Measurements from ENCODE around the gene SNX5.

DNA sequence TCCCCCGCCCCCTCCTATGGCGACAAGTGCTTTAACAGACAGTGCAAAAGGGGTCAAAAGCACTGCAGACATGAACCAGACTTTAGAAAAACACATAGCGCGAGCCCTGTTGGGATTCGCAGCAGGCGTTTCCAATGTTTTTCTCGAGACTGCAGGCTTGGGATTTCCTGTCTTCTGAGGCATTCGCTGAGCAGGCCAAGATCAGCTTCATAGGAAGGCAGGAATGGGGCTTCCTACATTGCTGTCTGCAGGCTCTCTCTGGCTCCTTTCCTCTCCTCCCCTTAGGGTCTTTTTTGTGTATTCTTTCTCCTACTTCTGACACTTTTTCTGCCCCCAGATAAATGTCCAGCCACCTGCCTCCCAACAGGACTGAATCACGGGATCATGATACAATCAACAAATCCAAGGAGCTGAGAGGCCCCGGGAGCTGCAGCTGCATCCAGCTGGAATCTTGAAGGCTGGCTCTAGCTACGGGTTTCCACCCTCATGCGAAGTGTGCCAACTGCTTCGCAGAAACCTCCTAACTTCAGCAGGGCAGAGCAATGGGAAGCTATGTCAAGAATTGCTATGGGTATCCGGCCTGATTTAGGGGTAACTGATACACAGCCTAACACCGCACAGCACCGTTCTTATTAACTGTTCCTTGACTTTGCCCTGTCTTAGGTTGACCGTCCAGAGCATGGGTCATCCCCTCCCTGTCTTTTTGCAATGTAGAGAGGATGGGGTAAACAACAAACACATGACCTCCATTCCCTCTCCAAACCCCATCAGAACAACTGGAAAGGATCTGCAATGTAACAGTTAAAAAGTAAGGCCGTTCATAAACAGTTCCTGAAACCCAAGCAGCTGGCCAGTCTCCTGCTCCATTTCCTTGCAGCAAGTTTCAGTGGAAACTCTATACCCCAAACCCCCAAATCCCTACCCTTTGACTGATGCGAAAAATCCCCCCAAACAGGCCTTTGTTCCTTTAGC is 31.5 kb downstream of the SNX5 start:
- TF ChIP-seq TAF1 (IDR thresholded peaks at IDR 0.05; ENCODE audit: low read depth) (no peak), EP300 (IDR thresholded peaks at IDR 0.05; ENCODE audit: borderline replicate concordance) (no peak)
- TF ChIP-seq, protein P1, sequence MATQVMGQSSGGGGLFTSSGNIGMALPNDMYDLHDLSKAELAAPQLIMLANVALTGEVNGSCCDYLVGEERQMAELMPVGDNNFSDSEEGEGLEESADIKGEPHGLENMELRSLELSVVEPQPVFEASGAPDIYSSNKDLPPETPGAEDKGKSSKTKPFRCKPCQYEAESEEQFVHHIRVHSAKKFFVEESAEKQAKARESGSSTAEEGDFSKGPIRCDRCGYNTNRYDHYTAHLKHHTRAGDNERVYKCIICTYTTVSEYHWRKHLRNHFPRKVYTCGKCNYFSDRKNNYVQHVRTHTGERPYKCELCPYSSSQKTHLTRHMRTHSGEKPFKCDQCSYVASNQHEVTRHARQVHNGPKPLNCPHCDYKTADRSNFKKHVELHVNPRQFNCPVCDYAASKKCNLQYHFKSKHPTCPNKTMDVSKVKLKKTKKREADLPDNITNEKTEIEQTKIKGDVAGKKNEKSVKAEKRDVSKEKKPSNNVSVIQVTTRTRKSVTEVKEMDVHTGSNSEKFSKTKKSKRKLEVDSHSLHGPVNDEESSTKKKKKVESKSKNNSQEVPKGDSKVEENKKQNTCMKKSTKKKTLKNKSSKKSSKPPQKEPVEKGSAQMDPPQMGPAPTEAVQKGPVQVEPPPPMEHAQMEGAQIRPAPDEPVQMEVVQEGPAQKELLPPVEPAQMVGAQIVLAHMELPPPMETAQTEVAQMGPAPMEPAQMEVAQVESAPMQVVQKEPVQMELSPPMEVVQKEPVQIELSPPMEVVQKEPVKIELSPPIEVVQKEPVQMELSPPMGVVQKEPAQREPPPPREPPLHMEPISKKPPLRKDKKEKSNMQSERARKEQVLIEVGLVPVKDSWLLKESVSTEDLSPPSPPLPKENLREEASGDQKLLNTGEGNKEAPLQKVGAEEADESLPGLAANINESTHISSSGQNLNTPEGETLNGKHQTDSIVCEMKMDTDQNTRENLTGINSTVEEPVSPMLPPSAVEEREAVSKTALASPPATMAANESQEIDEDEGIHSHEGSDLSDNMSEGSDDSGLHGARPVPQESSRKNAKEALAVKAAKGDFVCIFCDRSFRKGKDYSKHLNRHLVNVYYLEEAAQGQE (IDR thresholded peaks at IDR 0.05; ENCODE audit: low read depth) = no peak
